ENCODE measurements around the gene ZBTB18. TPM values are rescaled to one million over a fixed set of nuclear protein-coding genes. Genes with fewer than 3 reads are reported as not detected.
A peak's percentile ranks its signal among the peaks of the same experiment; 100 is the strongest.

The ZBTB18 gene
- 10 to 100 TPM; 11.8 to 19.7 (median 17.1) TPM for total RNA-seq
- polyA plus RNA-seq: 10 to 100 TPM in 1 of 3 donors, 1 to 10 TPM in 2; 7.4 to 15.3 (median 7.8) TPM

- H3K4me1 ChIP-seq: peaks cover 0 to 42% (median 30%) of the 10 kb centered on the region in 4 donors
- H3K27me3 ChIP-seq: no peaks in the 10 kb centered on the region
- no peak for DNase-seq
- TF ChIP-seq, protein P1, sequence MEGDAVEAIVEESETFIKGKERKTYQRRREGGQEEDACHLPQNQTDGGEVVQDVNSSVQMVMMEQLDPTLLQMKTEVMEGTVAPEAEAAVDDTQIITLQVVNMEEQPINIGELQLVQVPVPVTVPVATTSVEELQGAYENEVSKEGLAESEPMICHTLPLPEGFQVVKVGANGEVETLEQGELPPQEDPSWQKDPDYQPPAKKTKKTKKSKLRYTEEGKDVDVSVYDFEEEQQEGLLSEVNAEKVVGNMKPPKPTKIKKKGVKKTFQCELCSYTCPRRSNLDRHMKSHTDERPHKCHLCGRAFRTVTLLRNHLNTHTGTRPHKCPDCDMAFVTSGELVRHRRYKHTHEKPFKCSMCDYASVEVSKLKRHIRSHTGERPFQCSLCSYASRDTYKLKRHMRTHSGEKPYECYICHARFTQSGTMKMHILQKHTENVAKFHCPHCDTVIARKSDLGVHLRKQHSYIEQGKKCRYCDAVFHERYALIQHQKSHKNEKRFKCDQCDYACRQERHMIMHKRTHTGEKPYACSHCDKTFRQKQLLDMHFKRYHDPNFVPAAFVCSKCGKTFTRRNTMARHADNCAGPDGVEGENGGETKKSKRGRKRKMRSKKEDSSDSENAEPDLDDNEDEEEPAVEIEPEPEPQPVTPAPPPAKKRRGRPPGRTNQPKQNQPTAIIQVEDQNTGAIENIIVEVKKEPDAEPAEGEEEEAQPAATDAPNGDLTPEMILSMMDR (IDR thresholded peaks at IDR 0.05): no peak
- TF ChIP-seq EP300 (IDR thresholded peaks at IDR 0.05): no peak
- no peak for TF ChIP-seq POLR2A (IDR thresholded peaks at IDR 0.05)
- peak in 2 of 4 donors; percentile 41 to 48 for TF ChIP-seq POLR2AphosphoS5 (IDR thresholded peaks at IDR 0.05)
- 17 to 22% methylated on average over 4 of the region's 4 CpGs for WGBS, 2 donors
- H3K4me3 ChIP-seq: peak within 1 kb of the TSS; percentile 76 to 89 (median 78)
- intact Hi-C loops (cut with DNase I): loop anchor here (5.0 kb wide), 1 partner anchor 794 kb away; the partner anchor contains the start of genes CEP170 and SDCCAG8
- H3K36me3 ChIP-seq: peaks cover 0 to 23% (median 8%) of the 10 kb centered on the region in 4 donors
- peak within 1 kb of the TSS; percentile 92 to 97 (median 94) for H3K27ac ChIP-seq
- no peaks in the 10 kb centered on the region for H3K9me3 ChIP-seq
These were observed at the start of gene ZBTB18 for GRCh38 chr1:244050835-244051444. Gene ZBTB18 (plus strand): TSS chr1:244051283. CDS start chr1:244051432, 149 bp downstream.

DNA sequence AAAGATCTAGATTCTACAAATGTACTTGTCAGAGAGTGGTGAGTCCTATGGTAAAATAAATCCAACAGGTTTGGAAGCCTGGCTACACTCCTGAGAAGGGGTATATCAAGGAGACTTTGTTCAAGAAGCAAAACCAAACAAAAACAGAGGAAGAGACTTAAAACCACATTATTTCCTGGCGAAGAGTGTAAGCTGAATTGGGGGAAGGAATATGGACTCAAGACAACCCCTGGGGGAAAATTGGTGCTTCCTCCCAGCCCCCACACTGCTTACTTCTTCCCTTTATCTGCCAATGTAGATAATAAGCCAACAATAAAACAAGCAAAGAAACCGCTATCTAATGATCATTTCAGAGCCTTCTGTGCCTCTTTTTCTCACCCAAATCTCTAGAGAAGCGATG lies 48.4 kb upstream of the ZBTB18 start:
- no peak for DNase-seq
- Histone ChIP-seq H3K9me3 (no peaks in the 10 kb centered on the region), H3K27me3 (no peaks in the 10 kb centered on the region), H3K4me3 (no peak overlapping the region), H3K4me1 (no peaks in the 10 kb centered on the region), H3K36me3 (no peaks in the 10 kb centered on the region), H3K27ac (no peak overlapping the region)
- TF ChIP-seq EP300 (IDR thresholded peaks at IDR 0.05): no peak
- no peak for TF ChIP-seq POLR2AphosphoS5 (IDR thresholded peaks at IDR 0.05)
- TF ChIP-seq POLR2A (IDR thresholded peaks at IDR 0.05): no peak
- TF ChIP-seq, protein P1 (IDR thresholded peaks at IDR 0.05): no peak
- intact Hi-C loops (cut with DNase I): no loop called here
- WGBS, 2 donors: 48% methylated on average over 3 of the region's 3 CpGs

- Histone ChIP-seq H3K4me3 (no peak overlapping the region), H3K27ac (no peak overlapping the region), H3K9me3 (no peaks in the 10 kb centered on the region), H3K4me1 (no peaks in the 10 kb centered on the region), H3K27me3 (no peaks in the 10 kb centered on the region), H3K36me3 (no peaks in the 10 kb centered on the region)
- 85 to 90% methylated on average over 3 of the region's 3 CpGs for WGBS, 2 donors
- DNase-seq: no peak
- TF ChIP-seq POLR2AphosphoS5 (IDR thresholded peaks at IDR 0.05) (no peak), EP300 (IDR thresholded peaks at IDR 0.05) (no peak)
- TF ChIP-seq, protein P1 (IDR thresholded peaks at IDR 0.05): no peak
- intact Hi-C loops (cut with DNase I): no loop called here
These were observed 45.6 kb upstream of the ZBTB18 start for GRCh38 chr1:244005455-244005854.

GRCh38 chr1:244006381-244006901 lies 44.6 kb upstream of the ZBTB18 start:
- 63 to 64% methylated on average over 3 of the region's 3 CpGs for WGBS, 2 donors
- Histone ChIP-seq H3K27ac (no peak overlapping the region), H3K27me3 (no peaks in the 10 kb centered on the region), H3K4me1 (peaks cover 0 to under 1% (median 0%) of the 10 kb centered on the region in 4 donors), H3K4me3 (no peak overlapping the region), H3K9me3 (no peaks in the 10 kb centered on the region), H3K36me3 (no peaks in the 10 kb centered on the region)
- intact Hi-C loops (cut with DNase I): no loop called here
- DNase-seq: no peak
- TF ChIP-seq, protein P1 (IDR thresholded peaks at IDR 0.05): no peak
- TF ChIP-seq EP300 (IDR thresholded peaks at IDR 0.05): no peak
- TF ChIP-seq POLR2A (IDR thresholded peaks at IDR 0.05): no peak
- TF ChIP-seq POLR2AphosphoS5 (IDR thresholded peaks at IDR 0.05): no peak

Measured in sigmoid colon (tissue), 7 donors.